Measurements from ENCODE around the gene LTF. TPM values are rescaled to one million over a fixed set of nuclear protein-coding genes. Genes with fewer than 3 reads are reported as not detected.

Gene LTF
- total RNA-seq, 1 donor from 2014 or later, result not detected

GRCh38 chr3:46456118-46456517 is 8.6 kb downstream of the LTF start:
- H3K27ac Mint-ChIP-seq, result no peak overlapping the region
- H3K27me3 Mint-ChIP-seq (ENCODE audit: insufficient read depth), result peaks cover 48% of the 10 kb centered on the region
- H3K9me3 Mint-ChIP-seq, result no peaks in the 10 kb centered on the region
- intact Hi-C loops (cut with micrococcal nuclease), result no loop called here
- H3K36me3 Mint-ChIP-seq (ENCODE audit: low read depth), result no peaks in the 10 kb centered on the region
- H3K4me3 Mint-ChIP-seq, result no peak overlapping the region
- no peak for DNase-seq (ENCODE audit: low spot score)
- no peaks in the 10 kb centered on the region for H3K4me1 Mint-ChIP-seq (ENCODE audit: low read depth)

- intact Hi-C loops (cut with micrococcal nuclease), result no loop called here
- H3K4me3 Mint-ChIP-seq, result no peak overlapping the region
- DNase-seq (ENCODE audit: low spot score), result no peak
- H3K27me3 Mint-ChIP-seq (ENCODE audit: insufficient read depth), result peaks cover 44% of the 10 kb centered on the region
- H3K9me3 Mint-ChIP-seq, result no peaks in the 10 kb centered on the region
- no peaks in the 10 kb centered on the region for H3K4me1 Mint-ChIP-seq (ENCODE audit: low read depth)
- no peak overlapping the region for H3K27ac Mint-ChIP-seq
- no peaks in the 10 kb centered on the region for H3K36me3 Mint-ChIP-seq (ENCODE audit: low read depth)
Measured at GRCh38 chr3:46455231-46456115, 9.2 kb downstream of the LTF start.

GRCh38 chr3:46454606-46455005 is 10.1 kb downstream of the LTF start:
- Mint-ChIP-seq H3K4me3 (no peak overlapping the region), H3K4me1 (ENCODE audit: low read depth) (no peaks in the 10 kb centered on the region), H3K9me3 (no peaks in the 10 kb centered on the region), H3K27ac (no peak overlapping the region), H3K36me3 (ENCODE audit: low read depth) (no peaks in the 10 kb centered on the region), H3K27me3 (ENCODE audit: insufficient read depth) (peaks cover 36% of the 10 kb centered on the region)
- DNase-seq (ENCODE audit: low spot score), result no peak
- intact Hi-C loops (cut with micrococcal nuclease), result no loop called here

- Mint-ChIP-seq H3K36me3 (ENCODE audit: low read depth) (no peaks in the 10 kb centered on the region), H3K27me3 (ENCODE audit: insufficient read depth) (peaks cover 32% of the 10 kb centered on the region), H3K4me3 (no peak overlapping the region), H3K9me3 (no peaks in the 10 kb centered on the region), H3K4me1 (ENCODE audit: low read depth) (no peaks in the 10 kb centered on the region), H3K27ac (no peak overlapping the region)
- intact Hi-C loops (cut with micrococcal nuclease), result no loop called here
- no peak for DNase-seq (ENCODE audit: low spot score)
Measured at GRCh38 chr3:46454209-46454595, 10.5 kb downstream of the LTF start.

GRCh38 chr3:46453526-46454208 is 11.0 kb downstream of the LTF start:
- Mint-ChIP-seq H3K4me3 (no peak overlapping the region), H3K36me3 (ENCODE audit: low read depth) (no peaks in the 10 kb centered on the region), H3K27me3 (ENCODE audit: insufficient read depth) (peaks cover 28% of the 10 kb centered on the region), H3K9me3 (no peaks in the 10 kb centered on the region), H3K4me1 (ENCODE audit: low read depth) (no peaks in the 10 kb centered on the region), H3K27ac (no peak overlapping the region)
- DNase-seq (ENCODE audit: low spot score), result no peak
- intact Hi-C loops (cut with micrococcal nuclease), result no loop called here

- Mint-ChIP-seq H3K27me3 (ENCODE audit: insufficient read depth) (peaks cover 32% of the 10 kb centered on the region), H3K27ac (no peak overlapping the region), H3K36me3 (ENCODE audit: low read depth) (no peaks in the 10 kb centered on the region), H3K4me1 (ENCODE audit: low read depth) (no peaks in the 10 kb centered on the region), H3K4me3 (no peak overlapping the region), H3K9me3 (no peaks in the 10 kb centered on the region)
- DNase-seq (ENCODE audit: low spot score), result no peak
- intact Hi-C loops (cut with micrococcal nuclease), result no loop called here
Measured at GRCh38 chr3:46449755-46450552, 14.8 kb downstream of the LTF start.

GRCh38 chr3:46448721-46449120 is 16.0 kb downstream of the LTF start:
- no peak overlapping the region for H3K4me3 Mint-ChIP-seq

GRCh38 chr3:46447228-46447985 is 17.3 kb downstream of the LTF start:
- no peaks in the 10 kb centered on the region for H3K4me1 Mint-ChIP-seq (ENCODE audit: low read depth)
- no peak for DNase-seq (ENCODE audit: low spot score)
- H3K27me3 Mint-ChIP-seq (ENCODE audit: insufficient read depth), result peaks cover 17% of the 10 kb centered on the region
- H3K27ac Mint-ChIP-seq, result no peak overlapping the region
- no peak overlapping the region for H3K4me3 Mint-ChIP-seq
- H3K9me3 Mint-ChIP-seq, result no peaks in the 10 kb centered on the region
- intact Hi-C loops (cut with micrococcal nuclease), result no loop called here
- H3K36me3 Mint-ChIP-seq (ENCODE audit: low read depth), result no peaks in the 10 kb centered on the region

More at GRCh38 chr3:46448721-46449120, 16.0 kb downstream of the LTF start:
- no peak overlapping the region for H3K27ac Mint-ChIP-seq
- no peak for DNase-seq (ENCODE audit: low spot score)
- H3K4me1 Mint-ChIP-seq (ENCODE audit: low read depth), result no peaks in the 10 kb centered on the region
- H3K27me3 Mint-ChIP-seq (ENCODE audit: insufficient read depth), result peaks cover 30% of the 10 kb centered on the region
- no peaks in the 10 kb centered on the region for H3K9me3 Mint-ChIP-seq
- intact Hi-C loops (cut with micrococcal nuclease), result no loop called here
- no peaks in the 10 kb centered on the region for H3K36me3 Mint-ChIP-seq (ENCODE audit: low read depth)

- Mint-ChIP-seq H3K9me3 (no peaks in the 10 kb centered on the region), H3K4me3 (no peak overlapping the region), H3K27me3 (ENCODE audit: insufficient read depth) (peaks cover 4% of the 10 kb centered on the region), H3K4me1 (ENCODE audit: low read depth) (peaks cover 25% of the 10 kb centered on the region), H3K36me3 (ENCODE audit: low read depth) (no peaks in the 10 kb centered on the region), H3K27ac (no peak overlapping the region)
- peak; percentile 31 for DNase-seq (ENCODE audit: low spot score)
- intact Hi-C loops (cut with micrococcal nuclease), result loop anchor here (1.0 to 5.0 kb wide), 6 partner anchors 48 to 504 kb away; no protein-coding TSS in a partner anchor
Measured at GRCh38 chr3:46442576-46443530, 21.9 kb downstream of the LTF start.

- DNase-seq (ENCODE audit: low spot score), result peak; percentile 50
- Mint-ChIP-seq H3K9me3 (no peaks in the 10 kb centered on the region), H3K27ac (peak overlapping the region; percentile 72), H3K4me3 (no peak overlapping the region), H3K36me3 (ENCODE audit: low read depth) (no peaks in the 10 kb centered on the region), H3K27me3 (ENCODE audit: insufficient read depth) (no peaks in the 10 kb centered on the region), H3K4me1 (ENCODE audit: low read depth) (peaks cover 25% of the 10 kb centered on the region)
- intact Hi-C loops (cut with micrococcal nuclease), result loop anchor here (1.0 to 5.0 kb wide), 5 partner anchors 66 to 363 kb away; partner anchors contain the start of gene CCR1
Measured at GRCh38 chr3:46440531-46441294, 24.0 kb downstream of the LTF start.

GRCh38 chr3:46438831-46439230 is 25.9 kb downstream of the LTF start:
- H3K4me1 Mint-ChIP-seq (ENCODE audit: low read depth), result peaks cover 25% of the 10 kb centered on the region
- H3K36me3 Mint-ChIP-seq (ENCODE audit: low read depth), result no peaks in the 10 kb centered on the region
- H3K4me3 Mint-ChIP-seq, result no peak overlapping the region
- no peak for DNase-seq (ENCODE audit: low spot score)
- intact Hi-C loops (cut with micrococcal nuclease), result no loop called here
- peaks cover 4% of the 10 kb centered on the region for H3K27me3 Mint-ChIP-seq (ENCODE audit: insufficient read depth)
- no peak overlapping the region for H3K27ac Mint-ChIP-seq
- H3K9me3 Mint-ChIP-seq, result no peaks in the 10 kb centered on the region

All from activated T-helper 1 cell treated with anti-CD3 and anti-CD28 coated beads, Interleukin-12 subunit alpha, Interleukin-12 subunit beta, Interleukin-2, Interleukin-4 antibody, amounts not matched to agents 30 ng/mL and 10 ng/mL and 1 ng/mL, durations not matched to agents 14 hours and 24 hours and 36 hours (primary cell).